ENCODE measurements around the gene PCGF3. TPM values are rescaled to one million over a fixed set of nuclear protein-coding genes. Genes with fewer than 3 reads are reported as not detected.

Gene PCGF3
- total RNA-seq, 5 donors from 2014 or later (not counting 1 experiment from before 2014, with no cell fraction given): 47.0 to 76.9 (median 51.1) TPM

- Mint-ChIP-seq H3K36me3 (no peaks in the 10 kb centered on the region), H3K4me1 (peaks cover 0 to 13% (median 13%) of the 10 kb centered on the region in 3 donors), H3K4me3 (peak overlapping the region in 1 of 3 donors; percentile 61), H3K9me3 (no peaks in the 10 kb centered on the region), H3K27me3 (peaks cover 3 to 5% of the 10 kb centered on the region in 2 donors), H3K27ac (no peak overlapping the region)
- Histone ChIP-seq H3K9me3 (no peaks in the 10 kb centered on the region), H3K27ac (ENCODE audit: low read length) (no peak overlapping the region), H3K4me3 (ENCODE audit: control insufficient read depth in 1 of 2, extremely low read depth in 1 of 2, low read length in 1 of 2) (no peak overlapping the region), H3K4me1 (ENCODE audit: control insufficient read depth in 1 of 2, extremely low read depth in 1 of 2, insufficient read depth in 2 of 2, low read length in 2 of 2) (peaks cover 2 to 30% of the 10 kb centered on the region in 2 experiments), H3K27me3 (replicated peaks in 1 of 2; ENCODE audit: control insufficient read depth in 2 of 2, extremely low read depth in 1 of 2, insufficient read depth in 2 of 2, low read length in 1 of 2) (peaks cover 0 to 50% of the 10 kb centered on the region in 2 experiments), H3K36me3 (ENCODE audit: control insufficient read depth in 2 of 2, extremely low read depth in 1 of 2, insufficient read depth in 1 of 2, low read length in 1 of 2) (no peaks in the 10 kb centered on the region)
- ChIA-PET POLR2A (no interaction called here), CTCF (no interaction called here)
- peak in 2 of 4 experiments; percentile 8 to 27 for ATAC-seq (replicated peaks in 1 of 4)
- DNase-seq: peak in 16 of 35 experiments; percentile 21 to 71 (median 46)
- WGBS (ENCODE audit: insufficient coverage): 72% methylated on average over 46 of the region's 58 CpGs
Measured at GRCh38 chr4:681736-682451, 23.7 kb upstream of the PCGF3 start.

- no peak overlapping the region for H3K27ac Mint-ChIP-seq
- Histone ChIP-seq H3K27ac (ENCODE audit: low read length) (no peak overlapping the region), H3K4me3 (ENCODE audit: control insufficient read depth in 1 of 2, extremely low read depth in 1 of 2, low read length in 1 of 2) (no peak overlapping the region), H3K27me3 (replicated peaks in 1 of 2; ENCODE audit: control insufficient read depth in 2 of 2, extremely low read depth in 1 of 2, insufficient read depth in 2 of 2, low read length in 1 of 2) (peaks cover 0 to 53% of the 10 kb centered on the region in 2 experiments), H3K9me3 (no peaks in the 10 kb centered on the region), H3K36me3 (ENCODE audit: control insufficient read depth in 2 of 2, extremely low read depth in 1 of 2, insufficient read depth in 1 of 2, low read length in 1 of 2) (no peaks in the 10 kb centered on the region), H3K4me1 (ENCODE audit: control insufficient read depth in 1 of 2, extremely low read depth in 1 of 2, insufficient read depth in 2 of 2, low read length in 2 of 2) (peaks cover 2 to 30% of the 10 kb centered on the region in 2 experiments)
- H3K4me1 Mint-ChIP-seq: peaks cover 0 to 14% (median 13%) of the 10 kb centered on the region in 3 donors
- H3K9me3 Mint-ChIP-seq: no peaks in the 10 kb centered on the region
- ChIA-PET CTCF (no interaction called here), POLR2A (no interaction called here)
- H3K36me3 Mint-ChIP-seq: peaks cover under 1% of the 10 kb centered on the region
- WGBS (ENCODE audit: insufficient coverage): 95% methylated on average over 20 of the region's 23 CpGs
- no peak for ATAC-seq (replicated peaks in 1 of 4)
- no peak for DNase-seq
- peak overlapping the region in 2 of 3 donors; percentile 31 to 61 for H3K4me3 Mint-ChIP-seq
- H3K27me3 Mint-ChIP-seq: peaks cover 5 to 6% of the 10 kb centered on the region in 2 donors
Measured at GRCh38 chr4:682490-683172, 23.0 kb upstream of the PCGF3 start.

- H3K4me3 ChIP-seq (ENCODE audit: control insufficient read depth in 1 of 2, extremely low read depth in 1 of 2, low read length in 1 of 2): no peak overlapping the region
- H3K9me3 ChIP-seq: no peaks in the 10 kb centered on the region
- no peak overlapping the region for H3K27ac Mint-ChIP-seq
- H3K4me3 Mint-ChIP-seq: peak overlapping the region in 1 of 3 donors; percentile 61
- ChIA-PET POLR2A (no interaction called here), CTCF (interaction anchor here in 1 of 2 donors (0.5 kb wide), 1 partner anchor 22 kb away, joined by 3 read pairs; no protein-coding TSS in a partner anchor)
- peaks cover 9 to 11% of the 10 kb centered on the region in 2 donors for H3K27me3 Mint-ChIP-seq
- peak in 1 of 4 experiments; percentile 17 for ATAC-seq (replicated peaks in 1 of 4)
- WGBS (ENCODE audit: insufficient coverage): 66% methylated on average over 21 of the region's 25 CpGs
- peaks cover 2% of the 10 kb centered on the region for H3K36me3 Mint-ChIP-seq
- DNase-seq: no peak
- H3K27ac ChIP-seq (ENCODE audit: low read length): no peak overlapping the region
- no peaks in the 10 kb centered on the region for H3K36me3 ChIP-seq (ENCODE audit: control insufficient read depth in 2 of 2, extremely low read depth in 1 of 2, insufficient read depth in 1 of 2, low read length in 1 of 2)
- H3K4me1 Mint-ChIP-seq: peaks cover 0 to 17% (median 15%) of the 10 kb centered on the region in 3 donors
- H3K4me1 ChIP-seq (ENCODE audit: control insufficient read depth in 1 of 2, extremely low read depth in 1 of 2, insufficient read depth in 2 of 2, low read length in 2 of 2): peaks cover 2 to 30% of the 10 kb centered on the region in 2 experiments
- H3K27me3 ChIP-seq (replicated peaks in 1 of 2; ENCODE audit: control insufficient read depth in 2 of 2, extremely low read depth in 1 of 2, insufficient read depth in 2 of 2, low read length in 1 of 2): peaks cover 0 to 61% of the 10 kb centered on the region in 2 experiments
- no peaks in the 10 kb centered on the region for H3K9me3 Mint-ChIP-seq
Measured at GRCh38 chr4:683247-683897, 22.3 kb upstream of the PCGF3 start.

- peaks cover 2% of the 10 kb centered on the region for H3K36me3 Mint-ChIP-seq
Measured at GRCh38 chr4:683982-684622, 21.5 kb upstream of the PCGF3 start.

GRCh38 chr4:684623-685327, 20.9 kb upstream of the PCGF3 start:
- H3K4me3 ChIP-seq (ENCODE audit: control insufficient read depth in 1 of 2, extremely low read depth in 1 of 2, low read length in 1 of 2): no peak overlapping the region
- H3K9me3 ChIP-seq: no peaks in the 10 kb centered on the region
- Mint-ChIP-seq H3K4me3 (no peak overlapping the region), H3K36me3 (peaks cover 2% of the 10 kb centered on the region), H3K27ac (no peak overlapping the region), H3K4me1 (peaks cover 0 to 17% (median 13%) of the 10 kb centered on the region in 3 donors), H3K27me3 (peaks cover 9 to 11% of the 10 kb centered on the region in 2 donors), H3K9me3 (no peaks in the 10 kb centered on the region)
- DNase-seq (no peak), ATAC-seq (replicated peaks in 1 of 4) (no peak)
- peaks cover 2 to 40% of the 10 kb centered on the region in 2 experiments for H3K4me1 ChIP-seq (ENCODE audit: control insufficient read depth in 1 of 2, extremely low read depth in 1 of 2, insufficient read depth in 2 of 2, low read length in 2 of 2)
- no peaks in the 10 kb centered on the region for H3K36me3 ChIP-seq (ENCODE audit: control insufficient read depth in 2 of 2, extremely low read depth in 1 of 2, insufficient read depth in 1 of 2, low read length in 1 of 2)
- peaks cover 0 to 65% of the 10 kb centered on the region in 2 experiments for H3K27me3 ChIP-seq (replicated peaks in 1 of 2; ENCODE audit: control insufficient read depth in 2 of 2, extremely low read depth in 1 of 2, insufficient read depth in 2 of 2, low read length in 1 of 2)
- WGBS (ENCODE audit: insufficient coverage): 87% methylated on average over 19 of the region's 21 CpGs
- no peak overlapping the region for H3K27ac ChIP-seq (ENCODE audit: low read length)
- ChIA-PET CTCF (interaction anchor here in 1 of 2 donors (0.5 kb wide), 1 partner anchor 22 kb away, joined by 5 read pairs; no protein-coding TSS in a partner anchor), POLR2A (interaction anchor here in 1 of 2 donors (0.6 kb wide), 2 partner anchors 18 to 27 kb away, joined by 3 to 5 read pairs; no protein-coding TSS in a partner anchor)

More at GRCh38 chr4:683982-684622, 21.5 kb upstream of the PCGF3 start:
- no peaks in the 10 kb centered on the region for H3K9me3 ChIP-seq
- peaks cover 0 to 65% of the 10 kb centered on the region in 2 experiments for H3K27me3 ChIP-seq (replicated peaks in 1 of 2; ENCODE audit: control insufficient read depth in 2 of 2, extremely low read depth in 1 of 2, insufficient read depth in 2 of 2, low read length in 1 of 2)
- Mint-ChIP-seq H3K9me3 (no peaks in the 10 kb centered on the region), H3K27ac (no peak overlapping the region), H3K4me1 (peaks cover 0 to 17% (median 13%) of the 10 kb centered on the region in 3 donors), H3K27me3 (peaks cover 9 to 11% of the 10 kb centered on the region in 2 donors), H3K4me3 (no peak overlapping the region)
- H3K4me3 ChIP-seq (ENCODE audit: control insufficient read depth in 1 of 2, extremely low read depth in 1 of 2, low read length in 1 of 2): no peak overlapping the region
- H3K27ac ChIP-seq (ENCODE audit: low read length): no peak overlapping the region
- no peaks in the 10 kb centered on the region for H3K36me3 ChIP-seq (ENCODE audit: control insufficient read depth in 2 of 2, extremely low read depth in 1 of 2, insufficient read depth in 1 of 2, low read length in 1 of 2)
- ChIA-PET CTCF (interaction anchor here in 1 of 2 donors (0.5 kb wide), 1 partner anchor 21 kb away, joined by 3 read pairs; no protein-coding TSS in a partner anchor), POLR2A (interaction anchor here in 1 of 2 donors (0.6 kb wide), 2 partner anchors 19 to 27 kb away, joined by 3 to 5 read pairs; no protein-coding TSS in a partner anchor)
- ATAC-seq (replicated peaks in 1 of 4) (peak in 1 of 4 experiments; percentile 38), DNase-seq (peak in 3 of 35 experiments; percentile 37 to 59 (median 38))
- peaks cover 2 to 34% of the 10 kb centered on the region in 2 experiments for H3K4me1 ChIP-seq (ENCODE audit: control insufficient read depth in 1 of 2, extremely low read depth in 1 of 2, insufficient read depth in 2 of 2, low read length in 2 of 2)
- WGBS (ENCODE audit: insufficient coverage): 61% methylated on average over 17 of the region's 19 CpGs

Measured in T-cell (primary cell).